SK-N-SH (cell line): ENCODE measurements around the gene CCDC188. TPM values are rescaled to one million over a fixed set of nuclear protein-coding genes. Genes with fewer than 3 reads are reported as not detected.

Experiments
- CTCF ChIA-PET: fragments of 300-600, 350-600 bp; formaldehyde crosslinking; extraction: SDS; loops from one replicate; lab custom pipeline; 2021; lab: Yijun Ruan, JAX
- POLR2A ChIA-PET: fragments of 350-600 bp; sonication (Branson Sonifier 250); formaldehyde crosslinking; extraction: SDS; loops from one replicate; lab custom pipeline; 2020; ENCODE audit warnings: antibody characterized with exemption, inconsistent platforms; lab: Yijun Ruan, JAX
- DNase-seq: peaks from one replicate; pipeline ENCODE4 v3.0.0; 2012
- H2AFZ ChIP-seq: fragments of 200-600 bp; sonication (generic); 2 replicates; pipeline ENCODE4 v1.8.1; 2016; ENCODE audit warnings: antibody characterized with exemption, mild to moderate bottlenecking, low read depth
- H3F3A ChIP-seq: fragments of 200-600 bp; sonication (generic); replicated peaks from 2 replicates; pipeline ENCODE3; 2016; ENCODE audit warnings: antibody characterized with exemption, mild to moderate bottlenecking; ENCODE audit not compliant: insufficient read depth
- H3K27ac ChIP-seq, 2 experiments: fragments of 200-500 bp in 1 of 2; fragments of 200-600 bp in 1 of 2; sonication (Bioruptor generic) in 1 of 2; sonication (generic), shearing (Covaris generic) in 1 of 2; 2 replicates each; pipeline versions ENCODE4 v1.5.1 to v1.6.1; 2014 to 2016; ENCODE audit warnings: low read depth in 2 of 2, inconsistent platforms in 1 of 2, low read length in 1 of 2, mild to moderate bottlenecking in 1 of 2, mixed read lengths in 1 of 2
- H3K27me3 ChIP-seq: fragments of 200-600 bp; sonication (generic), shearing (Covaris generic); 2 replicates; pipeline ENCODE4 v1.6.1; 2016; ENCODE audit warnings: mixed run types; ENCODE audit not compliant: insufficient read depth
- H3K36me3 ChIP-seq, 2 experiments: fragments of 200-500 bp in 1 of 2; fragments of 200-600 bp in 1 of 2; sonication (Bioruptor generic) in 1 of 2; sonication (generic) in 1 of 2; replicated peaks in 1 of 2; 2 replicates each; pipeline versions ENCODE3 to v1.5.1; 2014 to 2016; ENCODE audit warnings: low read length in 1 of 2, mild to moderate bottlenecking in 1 of 2; ENCODE audit not compliant: insufficient read depth in 2 of 2, control insufficient read depth in 1 of 2
- H3K4me1 ChIP-seq, 2 experiments: fragments of 200-500 bp in 1 of 2; fragments of 200-600 bp in 1 of 2; sonication (Bioruptor generic) in 1 of 2; sonication (generic), shearing (Covaris generic) in 1 of 2; 2 replicates each; pipeline versions ENCODE4 v1.5.1 to v1.6.1; 2014 to 2016; ENCODE audit warnings: low read depth in 1 of 2, low read length in 1 of 2, mixed run types in 1 of 2; ENCODE audit not compliant: insufficient read depth in 2 of 2, control insufficient read depth in 1 of 2
- H3K4me2 ChIP-seq: fragments of 200-600 bp; sonication (generic), shearing (Covaris generic); 2 replicates; pipeline ENCODE4 v1.6.1; 2017; ENCODE audit warnings: mixed run types
- H3K4me3 ChIP-seq, 2 experiments: fragments of 200-500 bp in 1 of 2; fragments of 200-600 bp in 1 of 2; sonication (Bioruptor generic) in 1 of 2; sonication (generic), shearing (Covaris generic) in 1 of 2; 2 replicates each; pipeline versions ENCODE4 v1.5.1 to v1.8.1; 2014 to 2016; ENCODE audit warnings: low read depth in 2 of 2, inconsistent platforms in 1 of 2, low read length in 1 of 2, mild to moderate bottlenecking in 1 of 2, mixed read lengths in 1 of 2, moderate library complexity in 1 of 2
- H3K79me2 ChIP-seq: fragments of 200-600 bp; sonication (generic); 2 replicates; pipeline ENCODE4 v1.8.1; 2017; ENCODE audit warnings: mild to moderate bottlenecking; ENCODE audit not compliant: insufficient read depth
- H3K9ac ChIP-seq: fragments of 200-600 bp; sonication (generic); 2 replicates; pipeline ENCODE4 v1.6.1; 2017; ENCODE audit warnings: mixed run types
- H3K9me2 ChIP-seq: fragments of 200-600 bp; sonication (generic); 2 replicates; pipeline ENCODE4 v1.6.1; 2017; ENCODE audit warnings: mixed run types
- H3K9me3 ChIP-seq: fragments of 200-600 bp; sonication (generic); 2 replicates; pipeline ENCODE4 v1.6.1; 2017; ENCODE audit warnings: mixed run types, mild to moderate bottlenecking, moderate library complexity
- H4K20me1 ChIP-seq: fragments of 200-600 bp; sonication (generic); 2 replicates; pipeline ENCODE4 v1.6.1; 2017; ENCODE audit warnings: mild to moderate bottlenecking, mixed run types; ENCODE audit not compliant: insufficient read depth
- CHD2 ChIP-seq: fragments of 150-350 bp; IDR thresholded peaks from 2 replicates; pipeline ENCODE4 v1.6.1; 2018; ENCODE audit warnings: low read length; ENCODE audit not compliant: partially characterized antibody
- ELF1 ChIP-seq: IDR thresholded peaks from 2 replicates; pipeline ENCODE4 v1.4.0; 2012
- EP300 ChIP-seq, 2 experiments: IDR thresholded peaks; 2 replicates each; pipeline versions ENCODE4 v1.4.0 to v1.6.1; 2012; ENCODE audit warnings: borderline replicate concordance in 1 of 2, low read depth in 1 of 2, low read length in 1 of 2
- FOXJ3 ChIP-seq: sonication (generic); formaldehyde crosslinking; IDR thresholded peaks from 2 replicates; pipeline ENCODE4 v1.5.1; 2020; ENCODE audit warnings: mild to moderate bottlenecking, missing genetic modification reagents
- GABPA ChIP-seq: IDR thresholded peaks from 2 replicates; pipeline ENCODE4 v1.4.0; 2012; ENCODE audit warnings: low read depth, mild to moderate bottlenecking
- GATA2 ChIP-seq: sonication (generic); formaldehyde crosslinking; IDR thresholded peaks from 2 replicates; pipeline ENCODE4 v1.5.0; 2020; ENCODE audit warnings: mild to moderate bottlenecking, missing genetic modification reagents
- JUND ChIP-seq: IDR thresholded peaks from 2 replicates; pipeline ENCODE4 v1.4.0; 2012
- MAX ChIP-seq: IDR thresholded peaks from 2 replicates; pipeline ENCODE4 v1.4.0; 2012; ENCODE audit warnings: low read depth
- MXI1 ChIP-seq: IDR thresholded peaks from 2 replicates; pipeline ENCODE4 v1.6.1; 2012; ENCODE audit warnings: mild to moderate bottlenecking, low read depth, low read length, improper control_type of control experiment
- NFIC ChIP-seq: IDR thresholded peaks from 2 replicates; pipeline ENCODE4 v1.4.0; 2012; ENCODE audit warnings: borderline replicate concordance
- NRF1 ChIP-seq: IDR thresholded peaks from 2 replicates; pipeline ENCODE4 v1.6.1; 2012; ENCODE audit warnings: low read depth, mild to moderate bottlenecking, low read length
- PBX3 ChIP-seq: IDR thresholded peaks from 2 replicates; pipeline ENCODE4; 2012
- RAD21 ChIP-seq: IDR thresholded peaks from 2 replicates; pipeline ENCODE4 v1.6.1; 2012; ENCODE audit warnings: mild to moderate bottlenecking, low read length
- SMC3 ChIP-seq: IDR thresholded peaks from 2 replicates; pipeline ENCODE4 v1.6.1; 2012; ENCODE audit warnings: low read depth, low read length, improper control_type of control experiment
- TAF1 ChIP-seq: IDR thresholded peaks from 2 replicates; pipeline ENCODE4 v1.6.1; 2012; ENCODE audit warnings: low read depth, mild to moderate bottlenecking, low read length, moderate library complexity, borderline replicate concordance
- YY1 ChIP-seq: IDR thresholded peaks from 2 replicates; pipeline ENCODE4 v1.4.0; 2012; ENCODE audit warnings: low read depth, mild to moderate bottlenecking
- WGBS: methylation state at CpG from one replicate; pipeline ENCODE4 v1.1.6; 2017; ENCODE audit warnings: low lambda C conversion rate; 5-methylcytosine and 5-hydroxymethylcytosine counted together
- polyA plus RNA-seq, 3 experiments: library from polyadenylated mRNA; depleted of rRNA; stranded (reverse); fragments of >200 nt; gene quantifications; 2 replicates each; pipeline ENCODE4 v1.2.3, GENCODE V29; 2012
- TF ChIP-seq, protein P1 (sequence below): fragments of 200-600 bp; sonication (generic); IDR thresholded peaks from 2 replicates; pipeline ENCODE4 v1.6.1; 2017; ENCODE audit warnings: antibody characterized with exemption, mild to moderate bottlenecking, moderate library complexity
- TF ChIP-seq, protein P2 (sequence below): fragments of 150-350 bp; IDR thresholded peaks from 2 replicates; pipeline ENCODE4 v1.6.1; 2017; ENCODE audit warnings: antibody characterized with exemption, low read length, low read depth, borderline replicate concordance
- TF ChIP-seq, protein P3 (sequence below): fragments of 150-350 bp; IDR thresholded peaks from 2 replicates; pipeline ENCODE4 v1.6.1; 2016; ENCODE audit warnings: mild to moderate bottlenecking, low read depth, low read length

CCDC188 gene
- polyA plus RNA-seq, 1 of the 3 experiments (the other 2 are of a cell fraction), result 21.1 TPM

DNA sequence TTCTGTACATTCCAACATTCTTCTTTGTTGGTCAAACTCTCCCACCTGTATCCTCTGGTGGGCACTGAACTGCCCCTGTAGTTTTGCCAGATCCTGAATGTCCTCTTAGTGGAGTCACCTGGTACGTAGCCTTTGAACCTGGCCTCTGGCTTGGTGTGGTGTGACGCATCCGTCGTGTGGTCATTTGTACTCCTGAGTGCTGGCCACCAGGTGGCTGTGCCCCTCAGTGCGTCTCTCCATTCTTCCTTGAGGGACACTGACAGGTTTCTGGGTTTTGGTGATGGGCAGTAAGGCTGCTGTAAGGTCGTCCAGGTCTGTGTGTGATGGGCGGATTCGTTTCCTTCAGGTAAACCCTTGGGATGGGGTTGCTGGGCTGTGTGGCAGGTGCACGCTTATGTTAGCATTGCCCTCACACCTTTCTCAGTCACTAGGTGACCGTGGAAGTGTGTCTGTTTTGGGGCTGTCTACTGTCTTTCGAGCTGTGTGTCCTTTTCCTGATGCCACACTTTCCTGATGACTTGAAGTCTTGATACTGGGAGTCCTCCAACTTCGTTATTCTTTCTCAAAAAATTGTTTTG lies 48.6 kb downstream of the CCDC188 start:
- POLR2A ChIA-PET, result no interaction called here
- Histone ChIP-seq H3K9me3 (no peaks in the 10 kb centered on the region), H3K4me3 (no peak overlapping the region), H2AFZ (no peak overlapping the region), H3K36me3 (peaks cover 51 to 80% of the 10 kb centered on the region in 2 experiments), H3K9me2 (no peaks in the 10 kb centered on the region)
- TF ChIP-seq SMC3 (no peak), NRF1 (no peak), YY1 (no peak)
- TF ChIP-seq, protein P1, sequence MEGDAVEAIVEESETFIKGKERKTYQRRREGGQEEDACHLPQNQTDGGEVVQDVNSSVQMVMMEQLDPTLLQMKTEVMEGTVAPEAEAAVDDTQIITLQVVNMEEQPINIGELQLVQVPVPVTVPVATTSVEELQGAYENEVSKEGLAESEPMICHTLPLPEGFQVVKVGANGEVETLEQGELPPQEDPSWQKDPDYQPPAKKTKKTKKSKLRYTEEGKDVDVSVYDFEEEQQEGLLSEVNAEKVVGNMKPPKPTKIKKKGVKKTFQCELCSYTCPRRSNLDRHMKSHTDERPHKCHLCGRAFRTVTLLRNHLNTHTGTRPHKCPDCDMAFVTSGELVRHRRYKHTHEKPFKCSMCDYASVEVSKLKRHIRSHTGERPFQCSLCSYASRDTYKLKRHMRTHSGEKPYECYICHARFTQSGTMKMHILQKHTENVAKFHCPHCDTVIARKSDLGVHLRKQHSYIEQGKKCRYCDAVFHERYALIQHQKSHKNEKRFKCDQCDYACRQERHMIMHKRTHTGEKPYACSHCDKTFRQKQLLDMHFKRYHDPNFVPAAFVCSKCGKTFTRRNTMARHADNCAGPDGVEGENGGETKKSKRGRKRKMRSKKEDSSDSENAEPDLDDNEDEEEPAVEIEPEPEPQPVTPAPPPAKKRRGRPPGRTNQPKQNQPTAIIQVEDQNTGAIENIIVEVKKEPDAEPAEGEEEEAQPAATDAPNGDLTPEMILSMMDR, result no peak
- TF ChIP-seq, all 33 proteins: peak for 0
- CTCF ChIA-PET, result interaction anchor here (0.7 to 2.2 kb wide), 3 partner anchors 9 to 81 kb away, joined by 3 to 10 read pairs (median 6); partner anchors contain the start of gene TANGO2
- H3K4me2 ChIP-seq, result no peak overlapping the region
- peaks cover 18% of the 10 kb centered on the region; the same call in 1 of the 2 replicates for H4K20me1 ChIP-seq
- H3K27me3 ChIP-seq, result no peaks in the 10 kb centered on the region
- H3F3A ChIP-seq, result peaks cover 4% of the 10 kb centered on the region
- peaks cover 76% of the 10 kb centered on the region for H3K79me2 ChIP-seq
- no peaks in the 10 kb centered on the region; a peak in 1 of 4 replicates for H3K4me1 ChIP-seq
- no peak overlapping the region for H3K27ac ChIP-seq
- WGBS, result 95% methylated on average over 12 of the region's 12 CpGs
- DNase-seq, result no peak
- no peak overlapping the region for H3K9ac ChIP-seq

DNA sequence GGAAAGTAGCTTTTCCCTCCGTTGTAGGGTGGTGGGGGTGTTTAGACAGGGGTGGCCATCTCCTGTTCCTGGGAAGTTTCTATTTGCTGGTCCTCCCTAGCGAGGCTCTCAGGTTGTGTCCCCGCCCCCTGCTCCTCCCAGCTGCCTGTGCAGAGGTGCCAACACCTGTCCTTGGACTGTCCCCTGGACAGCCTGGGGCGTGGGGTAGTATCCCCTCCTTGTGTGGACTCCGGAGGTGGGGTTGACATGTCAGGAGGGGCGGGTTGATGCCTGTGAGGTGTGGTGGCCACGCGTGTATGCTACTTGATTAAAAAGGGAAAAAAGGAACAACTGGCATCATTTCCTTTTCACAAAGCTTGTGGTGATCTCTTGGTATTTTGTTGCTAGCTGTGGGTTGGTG lies 49.2 kb downstream of the CCDC188 start:
- Histone ChIP-seq H3K9me2 (no peaks in the 10 kb centered on the region), H3F3A (peaks cover 10% of the 10 kb centered on the region), H3K4me3 (no peak overlapping the region), H3K27ac (no peak overlapping the region), H2AFZ (no peak overlapping the region), H4K20me1 (peaks cover 18% of the 10 kb centered on the region; the same call in 1 of the 2 replicates), H3K9me3 (no peaks in the 10 kb centered on the region), H3K9ac (no peak overlapping the region), H3K79me2 (peaks cover 82% of the 10 kb centered on the region), H3K36me3 (peaks cover 52 to 80% of the 10 kb centered on the region in 2 experiments), H3K4me1 (no peaks in the 10 kb centered on the region; a peak in 1 of 4 replicates), H3K4me2 (no peak overlapping the region), H3K27me3 (no peaks in the 10 kb centered on the region)
- ChIA-PET POLR2A (interaction anchor here (0.7 kb wide), 1 partner anchor 9 kb away, joined by 3 read pairs; no protein-coding TSS in a partner anchor), CTCF (interaction anchor here (1.0 to 2.2 kb wide), 3 partner anchors 8 to 81 kb away, joined by 3 to 10 read pairs (median 6); partner anchors contain the start of gene TANGO2)
- no peak for DNase-seq
- WGBS, result 94% methylated on average over 8 of the region's 8 CpGs
- TF ChIP-seq YY1, result no peak
- no peak for TF ChIP-seq FOXJ3
- TF ChIP-seq NRF1, result no peak
- TF ChIP-seq NFIC, result no peak
- TF ChIP-seq, protein P2, sequence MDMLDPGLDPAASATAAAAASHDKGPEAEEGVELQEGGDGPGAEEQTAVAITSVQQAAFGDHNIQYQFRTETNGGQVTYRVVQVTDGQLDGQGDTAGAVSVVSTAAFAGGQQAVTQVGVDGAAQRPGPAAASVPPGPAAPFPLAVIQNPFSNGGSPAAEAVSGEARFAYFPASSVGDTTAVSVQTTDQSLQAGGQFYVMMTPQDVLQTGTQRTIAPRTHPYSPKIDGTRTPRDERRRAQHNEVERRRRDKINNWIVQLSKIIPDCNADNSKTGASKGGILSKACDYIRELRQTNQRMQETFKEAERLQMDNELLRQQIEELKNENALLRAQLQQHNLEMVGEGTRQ, result no peak
- TF ChIP-seq GABPA, result no peak
- TF ChIP-seq JUND, result no peak
- no peak for TF ChIP-seq MXI1
- no peak for TF ChIP-seq CHD2
- no peak for TF ChIP-seq SMC3
- TF ChIP-seq GATA2 (CRISPR knock-in tag), result no peak
- TF ChIP-seq ELF1, result no peak
- TF ChIP-seq MAX, result no peak
- TF ChIP-seq RAD21, result no peak
- TF ChIP-seq TAF1, result no peak
- TF ChIP-seq PBX3, result no peak
- TF ChIP-seq, protein P3, sequence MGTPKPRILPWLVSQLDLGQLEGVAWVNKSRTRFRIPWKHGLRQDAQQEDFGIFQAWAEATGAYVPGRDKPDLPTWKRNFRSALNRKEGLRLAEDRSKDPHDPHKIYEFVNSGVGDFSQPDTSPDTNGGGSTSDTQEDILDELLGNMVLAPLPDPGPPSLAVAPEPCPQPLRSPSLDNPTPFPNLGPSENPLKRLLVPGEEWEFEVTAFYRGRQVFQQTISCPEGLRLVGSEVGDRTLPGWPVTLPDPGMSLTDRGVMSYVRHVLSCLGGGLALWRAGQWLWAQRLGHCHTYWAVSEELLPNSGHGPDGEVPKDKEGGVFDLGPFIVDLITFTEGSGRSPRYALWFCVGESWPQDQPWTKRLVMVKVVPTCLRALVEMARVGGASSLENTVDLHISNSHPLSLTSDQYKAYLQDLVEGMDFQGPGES, result no peak
- TF ChIP-seq EP300 (IDR thresholded peaks at IDR 0.05; ENCODE audit: borderline replicate concordance in 1 of 2, low read depth in 1 of 2, low read length in 1 of 2), result no peak
